Pancreas (tissue), 10 donors: ENCODE measurements around the gene OSBPL8. TPM values are rescaled to one million over a fixed set of nuclear protein-coding genes. Genes with fewer than 3 reads are reported as not detected.

ENCODE experiments used
- ATAC-seq, 4 donors: fragments of 200-7000 bp; cut with Tn5 transposase; one replicate each; pipeline versions ENCODE4 v1.8.0 to v1.9.1; 2020; ENCODE audit warnings: mild to moderate bottlenecking in 4 of 4, moderate library complexity in 4 of 4
- DNase-seq, 6 donors: peaks; one replicate each; pipeline ENCODE4 v3.0.0-alpha.2; 2020
- FAIRE-seq: peaks from 2 replicates; lab custom pipeline; 2012; peaks lifted over from hg19 to GRCh38; lab: Jason Lieb, UNC
- H3K27ac ChIP-seq, 4 donors: fragments of 200-600 bp; sonication (generic); 1 replicate in 3 of 4; 2 replicates in 1 of 4; pipeline versions ENCODE4 v1.5.0 to v1.8.0; 2020
- H3K27me3 ChIP-seq, 4 donors: fragments of 200-600 bp; one replicate each; pipeline ENCODE4 v1.8.0; 2021
- H3K36me3 ChIP-seq, 3 donors: fragments of 200-600 bp; sonication (generic) in 1 of 3; one replicate each; pipeline versions ENCODE4 v1.5.0 to v1.8.0; 2020 to 2021
- H3K4me1 ChIP-seq, 3 donors: fragments of 200-600 bp; one replicate each; pipeline ENCODE4 v1.8.0; 2021
- H3K4me3 ChIP-seq, 4 donors: fragments of 200-600 bp; sonication (generic) in 2 of 4; one replicate each; pipeline versions ENCODE4 v1.5.0 to v1.8.0; 2020 to 2021
- H3K9me3 ChIP-seq, 4 donors: fragments of 200-600 bp; one replicate each; pipeline ENCODE4 v1.8.0; 2021
- WGBS, 2 donors: extraction: QIAGEN DNeasy Blood & Tissue Kit; methylation state at CpG; one replicate each; pipeline ENCODE4 v1.1.7; 2013; 5-methylcytosine and 5-hydroxymethylcytosine counted together
- intact Hi-C, 3 donors: fragments of 100-400 bp; cut with DNase I; formaldehyde crosslinking; loops; one replicate each; pipeline versions ENCODE4 v1.11.1 to v1.14.2; 2022
- polyA plus RNA-seq, 2 donors: library from polyadenylated mRNA; stranded (reverse); fragments of 200-250 nt; gene quantifications; one replicate each; pipeline ENCODE4 v1.2.3, GENCODE V29; 2013
- total RNA-seq, 6 donors: library from RNA; stranded (reverse); fragmentation: NEBNext Ultra II Directional in 4 of 6; extraction: Animal tissue kit (Norgen Biotek cat#: 25700) in 4 of 6; gene quantifications; one replicate each; pipeline versions ENCODE4 v1.2.1 to v1.2.4, GENCODE V29; 2021 to 2023
- TF ChIP-seq, protein P1 (sequence below), 4 donors: fragments of 200-600 bp; sonication (generic) in 3 of 4; IDR thresholded peaks; one replicate each; pipeline versions ENCODE4 v1.5.0 to v1.8.0; 2021; ENCODE audit warnings: antibody characterized with exemption in 4 of 4
- donor health status: healthy with polysubstance abuse.
- donor health status: DM: no; HTN: no; CAD: no; lungs with moderate emphysema.
- donor health status: DM: no; HTN: no; CAD: no.
- donor health status: control.
- donor health status: control.
- donor health status: Bipolar disorder and iron deficiency.
- donor health status: DM: yes; HTN: yes; CAD: no.
- donor health status: DM: no; HTN: no; CAD: no.
- donor health status: DM: no; HTN: no; CAD: no.
- donor health status: DM: yes; HTN: yes; CAD: no.

OSBPL8 gene
- total and polyA plus RNA-seq, 8 donors, result 3.6 to 39.6 (median 22.7) TPM

DNA sequence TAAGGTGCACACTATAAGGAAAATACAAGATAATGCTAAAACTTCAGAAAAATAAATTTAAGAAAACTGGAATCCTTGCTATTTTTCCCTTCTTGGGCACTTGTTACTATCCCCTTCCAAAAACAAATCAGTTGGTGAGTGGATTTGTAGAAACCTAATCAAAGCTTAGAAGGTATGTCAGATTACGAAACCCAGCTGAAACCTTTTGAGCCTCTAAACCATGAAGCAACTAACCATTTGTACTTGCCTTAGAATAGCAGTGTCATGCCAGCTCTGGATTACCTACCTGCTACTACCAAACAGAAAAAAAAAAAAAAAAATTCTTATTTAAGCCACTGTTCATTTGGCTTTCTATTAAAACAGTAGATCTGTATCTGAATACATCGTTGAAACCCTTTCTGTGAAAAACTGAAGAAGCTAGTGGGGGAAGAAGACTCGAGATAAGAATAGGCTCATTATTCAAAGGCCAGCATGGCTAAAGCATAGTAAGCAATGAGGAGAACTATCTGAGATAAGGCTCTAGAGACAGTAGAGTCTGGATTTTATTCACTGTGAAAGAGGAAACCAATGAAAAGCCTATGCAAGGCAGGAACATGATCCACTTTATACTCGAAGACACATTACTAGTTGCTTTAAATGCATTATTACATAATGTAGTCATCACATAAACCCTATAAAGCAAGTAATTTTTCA is 30.2 kb downstream of the OSBPL8 start:
- DNase-seq (no peak), FAIRE-seq (no peak), ATAC-seq (no peak)
- H3K4me1 ChIP-seq, result peaks cover 0 to 3% (median 0%) of the 10 kb centered on the region in 3 donors
- no peak overlapping the region for H3K4me3 ChIP-seq
- H3K27me3 ChIP-seq, result no peaks in the 10 kb centered on the region
- intact Hi-C loops, result no loop called here
- no peaks in the 10 kb centered on the region for H3K36me3 ChIP-seq
- H3K27ac ChIP-seq, result no peak overlapping the region
- no peaks in the 10 kb centered on the region for H3K9me3 ChIP-seq
- TF ChIP-seq, protein P1, sequence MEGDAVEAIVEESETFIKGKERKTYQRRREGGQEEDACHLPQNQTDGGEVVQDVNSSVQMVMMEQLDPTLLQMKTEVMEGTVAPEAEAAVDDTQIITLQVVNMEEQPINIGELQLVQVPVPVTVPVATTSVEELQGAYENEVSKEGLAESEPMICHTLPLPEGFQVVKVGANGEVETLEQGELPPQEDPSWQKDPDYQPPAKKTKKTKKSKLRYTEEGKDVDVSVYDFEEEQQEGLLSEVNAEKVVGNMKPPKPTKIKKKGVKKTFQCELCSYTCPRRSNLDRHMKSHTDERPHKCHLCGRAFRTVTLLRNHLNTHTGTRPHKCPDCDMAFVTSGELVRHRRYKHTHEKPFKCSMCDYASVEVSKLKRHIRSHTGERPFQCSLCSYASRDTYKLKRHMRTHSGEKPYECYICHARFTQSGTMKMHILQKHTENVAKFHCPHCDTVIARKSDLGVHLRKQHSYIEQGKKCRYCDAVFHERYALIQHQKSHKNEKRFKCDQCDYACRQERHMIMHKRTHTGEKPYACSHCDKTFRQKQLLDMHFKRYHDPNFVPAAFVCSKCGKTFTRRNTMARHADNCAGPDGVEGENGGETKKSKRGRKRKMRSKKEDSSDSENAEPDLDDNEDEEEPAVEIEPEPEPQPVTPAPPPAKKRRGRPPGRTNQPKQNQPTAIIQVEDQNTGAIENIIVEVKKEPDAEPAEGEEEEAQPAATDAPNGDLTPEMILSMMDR (IDR thresholded peaks at IDR 0.05), result no peak
- WGBS, 2 donors, result 74 to 82% methylated on average over 4 of the region's 4 CpGs

DNA sequence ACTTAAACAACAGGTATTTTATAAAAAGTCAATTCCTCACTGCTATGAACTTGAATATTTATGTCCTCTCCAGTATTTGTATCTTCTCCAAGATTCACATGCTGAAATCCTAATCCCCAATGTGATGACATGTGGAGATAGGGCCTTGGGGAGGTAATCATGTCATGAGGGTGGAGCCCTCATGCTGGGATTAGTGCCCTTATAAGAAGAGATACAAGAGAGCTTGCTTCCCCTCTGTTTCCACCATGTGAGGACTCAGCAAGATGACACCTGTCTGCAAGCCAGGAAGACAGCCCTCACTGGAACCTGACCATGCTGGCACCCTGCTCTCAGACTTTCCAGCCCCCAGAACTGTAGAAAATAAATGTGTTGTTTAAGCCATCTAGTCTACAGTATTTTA is 36.2 kb downstream of the OSBPL8 start:
- no peaks in the 10 kb centered on the region for H3K4me1 ChIP-seq
- no peak for ATAC-seq
- no peaks in the 10 kb centered on the region for H3K9me3 ChIP-seq
- no peaks in the 10 kb centered on the region for H3K36me3 ChIP-seq
- no peak for DNase-seq
- no peak overlapping the region for H3K27ac ChIP-seq
- no peak for FAIRE-seq
- no peak overlapping the region for H3K4me3 ChIP-seq
- intact Hi-C loops, result no loop called here
- TF ChIP-seq, protein P1 (IDR thresholded peaks at IDR 0.05), result no peak
- H3K27me3 ChIP-seq, result no peaks in the 10 kb centered on the region

DNA sequence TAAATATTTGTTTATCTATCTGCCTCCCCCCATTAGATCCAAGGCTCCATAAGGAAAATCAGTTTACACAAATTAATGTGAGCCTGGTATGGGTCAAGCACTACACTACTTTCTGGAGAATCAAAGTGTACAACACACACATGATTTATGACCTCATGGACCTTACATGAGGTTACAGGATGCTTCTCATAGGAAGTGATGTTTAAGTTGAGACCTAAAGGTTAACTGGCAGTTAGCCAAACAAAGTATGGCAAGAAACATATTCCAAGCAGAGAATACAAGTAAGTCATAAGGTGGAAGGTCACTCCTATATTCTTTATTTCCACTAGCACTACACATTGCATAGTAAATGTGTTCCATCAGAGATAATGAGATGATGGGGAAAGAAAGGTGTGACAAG is 39.2 kb downstream of the OSBPL8 start:
- no peaks in the 10 kb centered on the region for H3K36me3 ChIP-seq
- intact Hi-C loops, result no loop called here
- FAIRE-seq, result no peak
- no peaks in the 10 kb centered on the region for H3K4me1 ChIP-seq
- H3K27ac ChIP-seq, result no peak overlapping the region
- no peaks in the 10 kb centered on the region for H3K9me3 ChIP-seq
- no peak overlapping the region for H3K4me3 ChIP-seq
- DNase-seq, result no peak
- no peaks in the 10 kb centered on the region for H3K27me3 ChIP-seq
- no peak for ATAC-seq
- TF ChIP-seq, protein P1 (IDR thresholded peaks at IDR 0.05), result no peak

DNA sequence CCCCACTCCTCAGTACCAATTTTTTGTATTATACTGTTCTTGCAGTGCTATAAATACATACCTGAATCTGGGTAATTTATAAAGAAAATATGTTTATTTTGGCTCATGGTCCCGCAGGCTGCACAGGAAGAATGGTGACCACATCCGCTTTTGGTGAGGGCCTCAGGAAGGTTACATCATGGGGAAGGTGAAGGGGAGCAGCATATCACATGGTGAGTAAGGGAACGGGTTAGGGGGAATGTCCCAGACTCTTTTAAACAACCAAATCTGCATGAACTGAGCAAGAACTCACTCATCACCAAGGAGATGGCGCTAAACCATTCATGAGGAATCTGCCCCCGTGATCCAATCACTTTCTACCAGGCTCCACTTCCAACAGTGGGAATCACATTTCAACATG is 40.0 kb downstream of the OSBPL8 start:
- Histone ChIP-seq H3K27me3 (no peaks in the 10 kb centered on the region), H3K36me3 (no peaks in the 10 kb centered on the region), H3K4me3 (no peak overlapping the region), H3K27ac (no peak overlapping the region), H3K9me3 (no peaks in the 10 kb centered on the region), H3K4me1 (no peaks in the 10 kb centered on the region)
- WGBS, 2 donors, result 93 to 96% methylated on average over 5 of the region's 5 CpGs
- no peak for ATAC-seq
- FAIRE-seq, result no peak
- no peak for DNase-seq
- intact Hi-C loops, result no loop called here
- TF ChIP-seq, protein P1 (IDR thresholded peaks at IDR 0.05), result no peak

DNA sequence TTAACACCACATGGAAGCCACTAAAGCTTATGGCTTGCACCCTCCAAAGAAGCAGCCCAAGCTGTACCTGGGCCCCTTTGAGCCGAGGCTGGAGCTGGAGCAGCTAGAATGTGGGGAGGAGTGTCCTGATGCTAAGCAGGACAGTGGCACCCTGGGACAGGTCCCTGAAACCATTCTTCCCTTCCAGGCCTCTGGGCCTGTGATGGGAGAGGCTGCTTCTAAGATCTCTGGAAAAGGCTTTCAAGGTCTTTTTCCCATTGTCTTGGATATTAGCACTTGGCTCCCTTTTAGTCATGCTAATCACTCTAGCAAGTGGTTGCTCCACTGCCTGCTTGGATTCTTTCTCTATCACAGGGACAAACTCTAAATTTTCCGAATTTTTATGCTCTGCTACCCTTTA is 40.9 kb downstream of the OSBPL8 start:
- no peak for FAIRE-seq
- intact Hi-C loops, result no loop called here
- WGBS, 2 donors, result 89 to 92% methylated on average over 2 of the region's 2 CpGs

More for the DNA sequence above, 40.9 kb downstream of the OSBPL8 start:
- H3K27ac ChIP-seq, result no peak overlapping the region
- DNase-seq (no peak), ATAC-seq (no peak)
- TF ChIP-seq, protein P1 (IDR thresholded peaks at IDR 0.05), result no peak
- H3K27me3 ChIP-seq, result no peaks in the 10 kb centered on the region
- H3K36me3 ChIP-seq, result no peaks in the 10 kb centered on the region
- no peaks in the 10 kb centered on the region for H3K9me3 ChIP-seq
- H3K4me1 ChIP-seq, result no peaks in the 10 kb centered on the region
- no peak overlapping the region for H3K4me3 ChIP-seq
